ENCODE measurements around the gene NIPBL.
"Not testable (repeated sequence)": the region's sequence is repeated elsewhere in the genome, so short reads cannot be mapped to it uniquely, and the experiment has no call there.

NIPBL gene

DNA sequence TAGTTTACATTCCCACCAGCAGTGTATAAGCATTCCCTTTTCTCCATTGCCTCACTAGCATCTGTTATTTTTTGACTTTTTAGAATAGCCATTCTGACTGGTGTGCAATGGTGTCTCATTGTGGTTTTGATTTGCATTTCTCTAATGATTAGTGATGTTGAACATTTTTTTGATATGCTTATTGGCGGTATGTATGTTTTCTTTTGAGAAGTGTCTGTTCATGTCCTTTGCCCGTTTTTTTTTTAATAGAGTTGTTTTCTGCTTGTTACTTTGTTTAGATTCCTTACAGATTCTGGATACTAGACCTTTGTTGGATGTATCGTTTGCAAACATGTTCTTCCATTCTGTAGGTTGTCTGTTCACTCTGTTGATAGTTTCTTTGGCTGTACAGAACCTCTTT is 25.3 kb downstream of the NIPBL start:
- DNase-seq = no peak

DNA sequence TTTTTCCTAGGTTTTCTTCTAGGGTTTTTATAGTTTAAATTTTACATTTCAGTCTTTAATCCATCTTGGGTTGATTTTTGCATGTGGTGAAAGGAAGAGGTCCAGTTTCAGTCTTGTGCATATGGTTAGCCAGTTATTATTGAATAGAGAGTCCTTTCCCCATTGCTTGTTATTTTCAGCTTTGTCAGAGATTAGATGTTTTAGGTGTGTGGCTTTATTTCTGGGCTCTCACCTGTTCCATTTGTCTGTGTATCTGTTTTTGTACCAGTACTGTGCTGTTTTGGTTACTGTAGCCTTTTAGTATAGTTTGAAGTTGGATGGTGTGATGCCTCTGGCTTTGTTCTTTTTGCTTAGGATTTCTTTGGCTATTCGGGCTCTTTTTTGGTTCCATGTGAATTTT is 25.8 kb downstream of the NIPBL start:
- no peak for DNase-seq

DNA sequence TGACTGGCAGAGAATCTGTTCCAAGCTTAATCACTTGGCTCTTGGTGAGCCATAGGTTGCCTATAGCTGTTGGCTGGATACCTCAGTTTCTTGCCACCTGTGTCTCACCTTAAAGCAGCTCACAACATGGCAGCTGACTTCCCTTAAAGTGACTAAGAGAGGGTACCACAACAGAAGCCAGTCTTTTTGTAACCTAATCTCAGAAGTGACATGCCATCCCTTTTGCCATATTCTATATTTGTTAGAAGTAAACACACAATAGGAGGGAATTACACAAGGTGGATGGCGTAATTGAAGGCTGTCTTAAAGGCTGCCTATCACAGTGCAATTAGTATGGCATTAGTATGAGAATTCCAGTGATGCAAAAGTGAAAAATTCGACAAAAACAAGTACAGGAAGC is 28.1 kb downstream of the NIPBL start:
- no peak for DNase-seq

DNA sequence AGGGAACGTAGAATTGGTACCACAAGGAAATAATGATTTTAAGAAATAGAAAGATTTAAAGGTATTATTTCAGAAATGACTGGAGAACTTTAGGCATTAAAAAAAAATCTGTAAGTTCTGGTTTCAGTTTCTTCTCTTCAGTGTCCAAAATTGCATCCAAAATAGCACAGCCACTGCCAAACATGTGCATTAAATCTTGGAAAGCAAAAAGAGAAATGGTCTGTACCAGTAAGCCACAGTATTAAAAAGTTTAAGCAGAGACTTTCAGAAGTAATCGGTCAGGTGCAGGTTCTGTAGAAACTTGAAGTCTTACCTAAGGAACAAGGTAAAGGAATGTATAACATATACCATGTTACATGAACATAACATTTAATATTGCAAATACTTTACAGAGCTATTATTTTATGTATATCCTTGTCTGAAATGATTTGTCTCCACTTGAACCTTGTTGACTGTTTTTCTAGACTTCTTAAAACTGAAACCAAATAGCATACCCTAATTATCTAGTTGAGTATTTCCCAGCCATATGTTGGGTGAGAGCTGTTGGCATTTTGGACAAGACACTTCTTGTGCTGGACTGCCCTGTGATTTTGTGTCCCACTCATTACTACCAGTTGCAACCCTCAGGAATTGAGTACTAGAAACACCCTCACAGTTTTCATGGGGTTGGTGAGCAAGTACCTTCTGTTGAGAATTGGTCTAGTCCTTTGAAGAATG is 32.1 kb downstream of the NIPBL start:
- no peak for DNase-seq

DNA sequence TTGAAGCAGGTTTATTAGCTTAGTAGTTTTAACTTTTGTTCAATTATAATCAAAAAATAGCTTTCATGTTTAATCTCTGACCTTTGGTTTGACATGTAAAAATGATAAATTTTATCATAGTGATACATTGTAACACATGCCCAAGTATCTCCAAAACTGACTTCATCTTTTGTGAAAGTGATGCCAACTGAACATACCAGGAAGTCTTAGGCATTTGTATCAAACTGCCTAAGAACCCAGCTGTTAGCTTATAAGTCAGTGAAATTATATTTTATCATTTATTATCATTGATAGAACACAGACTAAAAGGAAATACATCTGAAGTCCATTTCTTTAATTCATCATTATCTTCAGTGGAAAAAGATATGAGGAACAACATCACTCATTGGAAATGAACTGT is 39.1 kb downstream of the NIPBL start:
- peak; percentile 13 for DNase-seq

DNA sequence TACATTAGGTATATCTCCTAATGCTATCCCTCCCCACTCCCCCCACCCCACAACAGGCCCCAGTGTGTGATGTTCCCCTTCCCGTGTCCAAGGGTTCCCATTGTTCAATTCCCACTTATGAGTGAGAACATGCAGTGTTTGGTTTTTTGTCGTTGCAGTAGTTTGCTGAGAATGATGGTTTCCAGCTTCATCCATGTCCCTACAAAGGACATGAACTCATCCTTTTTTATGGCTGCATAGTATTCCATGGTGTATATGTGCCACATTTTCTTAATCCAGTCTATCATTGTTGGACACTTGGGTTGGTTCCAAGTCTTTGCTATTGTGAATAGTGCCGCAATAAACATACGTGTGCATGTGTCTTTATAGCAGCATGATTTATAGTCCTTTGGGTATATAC is 40.0 kb downstream of the NIPBL start:
- not testable (repeated sequence) for DNase-seq

DNA sequence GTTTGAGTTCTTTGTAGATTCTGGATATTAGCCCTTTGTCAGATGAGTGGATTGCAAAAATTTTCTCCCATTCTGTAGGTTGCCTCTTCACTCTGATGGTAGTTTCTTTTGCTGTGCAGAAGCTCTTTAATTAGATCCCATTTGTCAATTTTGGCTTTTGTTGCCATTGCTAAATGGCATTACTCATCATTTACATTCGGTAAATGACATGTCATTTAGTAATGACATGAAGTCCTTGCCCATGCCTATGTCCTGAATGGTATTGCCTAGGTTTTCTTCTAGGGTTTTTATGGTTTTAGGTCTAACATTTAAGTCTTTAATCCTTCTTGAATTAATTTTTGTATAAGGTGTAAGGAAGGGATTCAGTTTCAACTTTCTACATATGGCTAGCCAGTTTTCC is 40.8 kb downstream of the NIPBL start:
- not testable (repeated sequence) for DNase-seq

DNA sequence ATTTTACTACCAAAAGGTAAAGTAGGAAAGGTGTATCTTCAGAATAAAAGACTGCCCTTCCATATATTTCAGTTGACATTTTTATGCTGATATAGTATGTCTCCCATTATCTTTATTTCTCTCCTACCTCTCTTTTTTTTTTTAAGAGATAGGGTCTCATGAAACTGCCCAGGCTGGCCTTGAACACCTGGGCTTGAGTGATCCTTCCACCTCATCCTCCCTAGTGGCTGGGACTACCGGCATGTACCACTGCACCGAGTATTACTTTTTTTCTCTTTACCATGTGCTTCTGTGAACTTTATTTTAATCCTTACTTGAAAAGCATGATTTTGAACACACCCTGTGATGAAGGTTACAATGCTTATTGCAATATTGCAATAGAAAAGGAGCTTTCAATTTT is 42.7 kb downstream of the NIPBL start:
- no peak for DNase-seq

DNA sequence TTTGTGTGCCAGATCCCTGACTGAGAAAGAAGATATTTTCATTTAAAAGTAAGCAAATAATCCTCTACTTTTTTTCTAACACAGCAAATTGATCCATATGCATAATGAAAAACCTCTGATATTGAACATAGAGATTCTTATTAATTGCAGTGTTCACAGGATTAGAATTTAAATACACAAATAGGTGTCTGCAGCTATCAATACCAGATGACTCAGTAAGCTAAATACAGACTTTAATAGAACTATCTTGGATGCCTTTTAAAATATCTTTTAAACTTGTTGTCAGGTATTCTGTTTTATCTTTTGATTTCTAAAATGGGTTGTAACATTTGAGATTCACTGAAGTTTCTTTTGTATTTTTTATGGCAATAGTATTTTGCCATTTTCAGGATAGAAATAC is 43.1 kb downstream of the NIPBL start:
- DNase-seq = no peak

DNA sequence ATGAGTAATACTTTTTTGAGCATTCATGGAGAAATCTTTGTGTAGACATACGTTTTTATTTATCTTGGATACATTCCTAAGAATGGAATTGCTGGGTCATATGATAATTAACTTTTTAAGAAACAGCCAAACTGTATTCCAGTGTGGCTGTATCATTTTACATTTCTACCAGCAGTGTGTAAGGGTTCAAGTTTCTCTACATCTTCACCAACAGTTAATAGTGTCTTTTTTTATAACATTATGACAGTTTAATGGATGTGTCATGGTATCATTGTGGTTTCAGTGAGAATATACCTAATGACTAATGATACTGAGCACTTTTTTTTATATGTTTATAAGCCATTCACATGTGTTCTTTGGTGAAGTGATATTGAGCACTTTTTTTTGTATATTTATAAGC is 52.4 kb downstream of the NIPBL start:
- peak; percentile 87 for DNase-seq

DNA sequence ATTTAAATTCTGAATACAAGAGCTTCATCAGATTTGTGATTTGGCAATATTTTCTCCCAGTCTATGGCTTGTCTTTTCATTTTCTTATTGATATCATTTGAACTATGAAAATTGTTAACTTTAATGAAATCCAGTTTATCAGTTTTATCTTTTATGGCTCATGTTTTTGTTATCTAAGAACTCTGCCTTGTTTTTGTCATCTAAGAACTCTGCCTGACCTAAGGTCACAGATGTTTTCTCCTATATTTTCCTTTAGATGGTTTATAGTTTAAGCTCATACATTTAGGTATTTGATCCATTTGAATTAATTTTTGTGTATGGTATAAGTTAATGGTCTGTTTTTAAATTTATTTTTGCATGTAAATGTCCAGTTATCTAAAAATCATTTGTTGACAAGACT is 52.9 kb downstream of the NIPBL start:
- DNase-seq = no peak

DNA sequence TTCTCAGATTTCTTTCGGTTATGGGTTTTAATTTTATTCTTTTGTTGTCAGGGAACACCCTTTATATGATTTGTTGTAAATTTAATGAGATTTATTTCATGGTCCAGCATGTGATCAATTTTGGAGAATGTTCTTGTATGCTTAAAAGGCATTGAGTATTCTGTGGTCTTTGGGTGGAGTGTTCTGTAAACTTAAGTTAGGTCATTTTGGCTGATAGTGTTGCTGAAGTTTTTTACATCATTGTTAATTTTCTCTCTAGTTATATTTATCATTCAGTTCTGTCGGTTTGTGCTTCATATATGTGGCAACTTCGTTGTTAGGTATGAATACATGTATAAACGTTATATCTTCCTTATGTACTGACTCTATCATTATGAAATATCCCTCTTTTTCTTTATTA is 55.5 kb downstream of the NIPBL start:
- no peak for DNase-seq

DNA sequence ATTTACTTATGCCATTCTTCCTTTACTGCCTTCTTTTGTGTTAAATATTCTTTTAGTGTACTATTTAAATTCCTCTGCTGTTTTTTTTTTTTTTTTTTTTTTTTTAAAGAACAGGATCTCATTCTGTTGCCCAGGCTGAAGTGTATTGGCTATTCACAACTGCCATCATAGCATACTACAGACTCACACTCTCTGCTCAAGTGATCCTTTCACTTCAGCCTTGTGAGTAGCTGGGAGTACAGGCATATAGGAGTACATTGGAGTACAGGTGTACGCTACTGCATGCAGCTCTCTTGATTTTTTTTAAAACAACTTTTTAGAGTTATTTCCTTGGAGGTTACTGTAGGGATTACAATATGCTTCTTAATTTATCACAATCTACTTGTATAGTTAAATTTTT is 56.1 kb downstream of the NIPBL start:
- DNase-seq = no peak

DNA sequence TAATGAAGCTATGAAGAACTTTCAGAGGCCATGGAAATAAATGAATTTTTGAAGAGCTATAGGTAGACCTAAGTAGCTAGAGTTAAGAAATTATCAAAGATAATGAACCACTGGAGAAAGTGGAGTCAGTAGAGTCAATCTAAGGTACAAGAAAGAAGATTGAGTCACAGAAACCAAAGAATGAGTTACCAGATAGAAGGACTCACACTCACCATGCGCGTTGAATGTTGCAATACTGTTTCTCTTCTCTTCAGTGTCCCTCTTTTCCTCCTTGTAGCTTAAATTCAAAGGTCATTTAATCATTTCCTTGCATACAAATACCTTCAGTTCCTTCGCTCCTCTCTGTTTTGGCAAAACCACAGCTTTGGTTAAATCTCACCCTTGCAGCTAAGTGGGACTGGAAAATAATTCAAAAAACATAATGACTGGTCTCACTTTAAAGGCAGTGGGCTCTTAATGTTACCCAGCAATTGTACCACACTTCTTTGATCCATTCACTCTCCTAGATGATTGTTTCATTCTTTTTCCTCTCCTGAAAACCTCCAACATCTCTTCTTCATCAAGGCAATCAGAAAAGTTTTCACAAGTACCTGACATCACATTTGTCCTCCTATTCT is 58.3 kb downstream of the NIPBL start:
- no peak for DNase-seq

DNA sequence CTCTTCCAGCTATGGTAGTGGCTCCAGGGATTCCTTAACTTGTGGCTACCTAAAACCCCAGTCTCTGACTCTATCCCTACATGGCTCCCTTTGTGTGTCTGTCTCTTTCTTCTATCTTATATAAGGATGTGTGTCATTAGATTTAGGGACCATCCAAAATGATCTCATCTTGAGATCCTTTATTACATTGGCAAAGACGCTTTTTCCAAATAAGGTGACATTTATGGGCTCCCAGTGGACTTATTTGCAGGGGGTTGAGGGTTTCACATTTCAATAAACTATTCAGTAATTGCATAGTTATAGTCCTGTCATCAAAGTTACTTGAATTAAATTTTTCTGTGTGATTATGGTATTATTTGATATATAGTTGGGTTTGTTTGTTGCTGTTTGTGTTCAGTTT is 59.2 kb downstream of the NIPBL start:
- DNase-seq = no peak

DNA sequence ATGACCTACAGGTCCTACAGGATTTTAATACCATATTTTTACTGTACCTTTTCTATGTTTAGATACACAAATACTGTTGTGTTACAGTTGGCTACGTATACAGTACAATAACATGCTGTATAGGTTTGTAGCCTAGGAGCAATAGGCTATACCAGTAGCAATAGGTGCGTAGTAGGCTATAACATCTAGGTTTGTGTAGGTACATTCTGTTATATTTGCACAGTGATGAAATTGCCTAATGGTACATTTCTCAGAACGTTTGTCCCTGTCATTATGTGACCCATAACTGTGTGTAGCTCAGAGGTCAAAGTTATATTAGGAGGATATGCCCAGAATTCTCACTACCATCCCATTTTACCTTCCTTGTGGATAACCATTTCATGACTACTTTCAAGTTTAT is 59.7 kb downstream of the NIPBL start:
- no peak for DNase-seq

DNA sequence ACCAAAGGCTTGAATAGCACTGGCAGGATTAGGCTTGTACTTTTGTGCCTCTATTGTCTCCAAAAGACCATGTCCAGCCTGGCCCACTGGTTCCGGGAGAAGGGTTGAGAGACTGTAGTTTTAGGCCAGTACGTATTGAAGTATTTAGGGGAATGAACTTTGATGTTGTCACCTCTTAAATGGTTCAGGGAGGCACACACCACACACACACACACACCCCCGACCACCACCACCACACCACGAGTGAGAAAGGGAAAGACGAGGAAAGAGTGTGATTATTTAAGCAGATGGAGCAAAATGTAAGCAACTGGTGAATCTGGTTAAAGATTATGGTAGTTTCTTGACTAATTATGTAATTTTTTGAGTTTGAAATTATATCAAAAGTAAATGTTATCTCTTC is 61.6 kb downstream of the NIPBL start:
- no peak for DNase-seq

DNA sequence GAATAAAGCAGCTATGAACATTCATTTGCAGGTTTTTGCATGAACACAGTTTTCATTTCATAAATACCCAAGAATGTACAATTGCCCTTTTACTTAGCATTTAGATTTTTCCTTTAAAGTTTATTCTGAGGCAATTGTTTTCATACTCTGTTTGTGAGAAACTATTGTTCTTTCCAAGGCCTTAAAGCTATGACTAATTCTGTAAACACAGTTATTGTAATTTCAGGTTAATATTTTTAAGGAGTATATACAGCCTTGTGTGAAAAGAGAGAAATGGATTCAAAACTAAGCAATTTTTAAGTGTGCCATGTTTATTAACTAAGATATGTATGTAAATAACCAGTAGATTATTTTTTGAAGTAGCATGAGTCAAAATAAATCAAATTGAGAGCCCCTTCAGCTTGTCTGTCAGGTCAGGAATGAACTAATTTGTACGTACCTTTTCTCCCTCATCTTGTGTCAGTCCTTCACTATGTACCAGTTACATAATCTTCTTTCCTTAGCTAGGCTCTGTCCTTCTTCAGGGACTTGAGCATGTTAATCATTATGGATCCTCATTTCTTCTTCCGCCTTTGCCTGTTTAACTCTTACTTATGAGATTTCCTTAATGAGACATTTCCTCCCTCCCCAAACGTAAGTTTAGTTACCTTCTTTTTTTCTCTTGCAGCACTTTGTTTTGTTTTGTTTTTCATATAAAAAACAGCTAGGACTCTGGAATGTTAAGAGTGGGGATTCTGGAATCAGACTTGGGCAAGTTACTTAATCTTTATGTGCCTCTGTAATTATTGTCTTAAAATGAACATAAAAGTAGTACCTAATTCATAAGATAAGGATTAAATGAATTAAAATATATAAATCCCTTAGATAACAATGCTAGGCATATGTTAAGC is 63.6 kb downstream of the NIPBL start:
- no peak for DNase-seq

DNA sequence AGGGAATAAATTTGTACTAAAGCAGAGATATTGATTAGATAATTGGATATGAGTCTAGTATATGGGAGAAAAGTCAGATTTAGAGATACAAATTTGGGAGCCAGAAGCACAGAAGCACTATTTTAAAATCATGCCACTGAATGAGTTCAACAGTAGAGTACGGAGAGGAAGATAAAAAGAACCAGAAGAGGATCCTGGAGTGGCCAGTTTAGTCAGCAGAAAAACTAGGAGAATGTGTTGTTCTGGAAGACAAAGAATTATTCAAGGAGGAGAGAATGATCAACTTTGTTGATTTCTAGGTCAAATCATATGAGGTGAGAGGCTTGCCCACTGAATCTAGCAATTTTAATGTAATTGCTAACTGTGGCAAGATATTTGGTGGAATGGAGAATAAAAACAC is 67.0 kb downstream of the NIPBL start:
- DNase-seq = no peak

DNA sequence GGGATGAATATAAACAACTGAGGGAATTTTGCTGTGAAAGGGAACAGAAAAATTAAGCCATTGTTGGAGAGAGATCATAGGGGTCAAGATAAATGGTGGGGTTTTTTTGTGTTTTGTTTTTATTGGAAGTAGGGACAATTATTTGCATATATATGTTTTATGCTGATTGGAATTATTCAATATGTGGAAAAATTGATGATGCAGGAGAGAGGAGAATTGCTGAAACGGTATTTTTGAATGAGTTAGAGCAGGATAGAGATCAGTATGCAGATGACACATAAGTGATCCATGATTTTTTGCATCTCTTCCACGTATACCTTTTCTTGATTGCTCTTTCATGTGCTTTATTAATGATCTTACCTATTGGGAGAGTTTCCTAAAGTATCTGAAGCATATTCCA is 67.5 kb downstream of the NIPBL start:
- DNase-seq = no peak

DNA sequence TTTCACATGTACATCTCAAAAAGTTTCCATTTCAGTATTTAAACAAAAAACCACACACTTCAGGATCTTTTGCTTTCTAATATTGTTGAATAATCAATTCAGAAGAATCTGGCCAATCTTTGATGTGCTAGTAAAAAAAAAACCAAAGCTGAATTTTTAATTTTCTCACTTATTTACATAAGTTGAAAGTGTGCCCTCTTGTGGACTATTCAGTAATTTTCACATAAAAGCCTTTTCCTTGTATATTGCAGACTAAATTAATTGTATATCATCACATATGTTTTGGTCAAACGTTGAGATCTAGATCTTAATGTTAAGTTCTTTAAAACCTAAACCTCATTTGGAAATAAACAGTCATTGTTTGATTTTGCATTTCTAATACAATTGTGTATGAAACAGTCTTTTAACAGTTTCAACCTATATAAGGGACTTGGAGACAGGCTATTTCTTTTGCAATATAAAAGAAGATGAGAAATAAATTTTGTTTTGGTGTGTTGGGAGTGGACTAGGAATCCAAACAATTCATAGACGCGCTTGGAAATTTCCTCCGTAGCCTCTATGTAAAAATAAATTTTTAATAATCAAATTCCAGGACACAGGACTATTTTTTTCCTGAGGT is 68.1 kb downstream of the NIPBL start:
- DNase-seq = peak; percentile 62

DNA sequence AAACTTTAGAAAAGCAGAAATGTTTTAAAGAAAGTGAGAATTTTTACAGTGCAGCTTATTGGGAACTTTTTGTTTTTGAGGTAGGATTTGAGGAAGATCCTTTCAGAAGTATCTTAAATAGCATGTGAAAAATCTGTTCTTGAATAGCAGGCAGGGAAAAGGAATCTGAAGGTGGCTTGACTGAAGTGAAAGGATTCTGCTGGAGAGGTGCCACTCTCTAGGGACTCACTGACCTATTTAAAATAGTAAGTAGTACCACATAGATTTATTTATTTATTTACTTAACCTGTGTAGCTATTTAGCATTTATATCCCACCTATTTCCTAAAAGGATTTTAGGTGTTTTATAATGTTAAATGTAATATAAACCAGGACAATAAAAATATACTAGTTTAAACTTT is 69.1 kb downstream of the NIPBL start:
- no peak for DNase-seq

DNA sequence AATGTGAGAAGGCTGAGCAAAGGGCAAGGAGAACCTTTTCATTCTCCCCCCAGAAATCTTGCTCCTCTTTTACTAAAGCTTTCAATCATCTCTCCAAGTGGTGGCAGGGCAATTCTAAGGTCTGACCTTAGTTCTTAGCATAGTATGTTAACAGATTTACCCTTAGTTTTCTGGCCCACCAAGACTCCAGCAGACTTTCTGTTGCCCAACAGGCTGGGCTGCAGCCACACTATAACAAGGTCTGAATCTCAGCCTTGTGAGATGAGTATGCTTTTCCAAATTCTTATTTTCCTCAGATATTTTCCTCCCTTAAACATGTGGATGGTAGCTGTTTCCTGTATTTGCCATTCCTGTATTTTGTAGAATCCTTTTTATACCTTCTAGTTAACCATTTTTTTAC is 69.5 kb downstream of the NIPBL start:
- no peak for DNase-seq
